ENCODE results near the gene SLC16A3. TPM values are rescaled to one million over a fixed set of nuclear protein-coding genes. Genes with fewer than 3 reads are reported as not detected.
A peak's percentile ranks its signal among the peaks of the same experiment; 100 is the strongest.
"Not testable (repeated sequence)": the region's sequence is repeated elsewhere in the genome, so short reads cannot be mapped to it uniquely, and the experiment has no call there.

SLC16A3 gene
- total RNA-seq, 2 donors from 2014 or later = 5.0 to 69.2 TPM

DNA sequence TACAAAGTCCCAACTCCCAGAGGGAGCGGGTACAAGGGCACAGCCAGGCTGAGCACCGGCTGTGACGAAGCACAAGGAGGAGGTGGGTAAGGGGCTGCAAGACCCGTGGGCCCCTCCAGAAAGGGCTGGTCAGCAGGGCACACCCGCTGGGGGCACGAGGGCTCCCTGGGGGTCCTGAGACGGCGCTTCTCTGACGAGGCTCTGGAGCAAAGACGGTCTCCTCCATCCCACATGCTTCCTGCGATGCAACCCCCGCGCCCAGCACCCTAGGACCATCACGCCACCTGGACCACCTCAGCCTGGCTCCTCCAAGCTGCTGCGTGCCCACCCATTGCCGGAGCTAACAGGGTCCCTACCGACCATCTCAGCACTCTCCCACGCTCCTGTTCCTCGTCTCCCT is 24.9 kb upstream of the SLC16A3 start:
- no peak overlapping the region for H3K27ac ChIP-seq
- H3K4me1 ChIP-seq (replicated peaks) = no peaks in the 10 kb centered on the region
- TF ChIP-seq CTCF (IDR thresholded peaks at IDR 0.05) (no peak), POLR2AphosphoS5 (IDR thresholded peaks at IDR 0.05) (no peak), POLR2A (IDR thresholded peaks at IDR 0.05) (no peak)
- no peaks in the 10 kb centered on the region for H3K27me3 ChIP-seq (replicated peaks; ENCODE audit: insufficient read depth)
- intact Hi-C loops (cut with DNase I) = loop anchor here (10.0 kb wide), 1 partner anchor 211 kb away; the partner anchor contains the start of genes HEXD and OGFOD3
- no peak overlapping the region for H3K4me3 ChIP-seq
- H3K36me3 ChIP-seq = no peaks in the 10 kb centered on the region
- 94% methylated on average over 19 of the region's 19 CpGs for WGBS
- H3K9me3 ChIP-seq = no peaks in the 10 kb centered on the region
- DNase-seq (ENCODE audit: low spot score) = no peak

DNA sequence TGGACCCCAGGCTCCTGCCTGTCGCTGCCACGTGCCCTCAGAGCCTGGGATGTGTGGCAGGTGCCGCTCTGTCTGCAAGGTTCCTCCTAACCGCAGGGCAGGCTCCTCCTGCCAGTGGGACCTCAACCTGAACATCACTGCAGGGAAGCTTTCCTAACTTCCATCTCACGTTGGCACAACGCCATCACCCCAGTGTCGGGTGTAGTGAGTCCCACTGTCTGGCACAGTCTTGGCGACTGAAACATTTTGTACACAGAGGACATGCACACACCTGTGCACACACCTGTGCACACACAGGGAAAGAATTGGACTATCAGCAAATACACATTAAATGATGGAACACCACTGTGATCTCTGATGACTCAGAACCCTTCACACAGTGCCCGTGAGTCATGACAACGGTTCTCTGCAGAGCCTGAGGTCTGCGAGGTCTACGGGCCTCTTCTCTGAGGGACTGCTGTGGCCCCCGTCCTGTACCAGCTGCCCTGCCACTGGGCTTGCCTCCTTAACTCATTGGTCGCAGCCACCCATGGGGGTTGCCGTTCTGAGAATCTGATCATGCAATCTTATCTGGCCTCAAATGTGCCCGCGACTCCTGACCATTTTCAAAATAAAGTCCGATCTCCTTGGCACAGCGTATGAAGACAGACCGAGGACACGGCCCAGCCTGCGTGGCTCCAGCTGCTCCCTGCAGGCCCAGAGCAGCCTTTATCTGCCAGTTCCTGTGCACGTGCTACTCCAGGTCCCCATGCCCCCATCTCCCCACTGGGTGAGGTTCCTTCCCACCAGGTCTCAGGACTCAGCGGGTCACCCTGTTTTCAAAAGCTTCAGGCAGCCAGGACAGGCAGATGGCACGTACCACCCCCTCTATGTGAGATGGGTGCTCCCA is 23.8 kb upstream of the SLC16A3 start:
- TF ChIP-seq CTCF (IDR thresholded peaks at IDR 0.05) = no peak
- TF ChIP-seq POLR2AphosphoS5 (IDR thresholded peaks at IDR 0.05) = no peak
- TF ChIP-seq POLR2A (IDR thresholded peaks at IDR 0.05) = no peak
- WGBS = 54% methylated on average over 25 of the region's 25 CpGs
- intact Hi-C loops (cut with DNase I) = loop anchor here (5.0 to 10.0 kb wide), 2 partner anchors 117 to 210 kb away; partner anchors contain the start of genes HEXD and OGFOD3

DNA sequence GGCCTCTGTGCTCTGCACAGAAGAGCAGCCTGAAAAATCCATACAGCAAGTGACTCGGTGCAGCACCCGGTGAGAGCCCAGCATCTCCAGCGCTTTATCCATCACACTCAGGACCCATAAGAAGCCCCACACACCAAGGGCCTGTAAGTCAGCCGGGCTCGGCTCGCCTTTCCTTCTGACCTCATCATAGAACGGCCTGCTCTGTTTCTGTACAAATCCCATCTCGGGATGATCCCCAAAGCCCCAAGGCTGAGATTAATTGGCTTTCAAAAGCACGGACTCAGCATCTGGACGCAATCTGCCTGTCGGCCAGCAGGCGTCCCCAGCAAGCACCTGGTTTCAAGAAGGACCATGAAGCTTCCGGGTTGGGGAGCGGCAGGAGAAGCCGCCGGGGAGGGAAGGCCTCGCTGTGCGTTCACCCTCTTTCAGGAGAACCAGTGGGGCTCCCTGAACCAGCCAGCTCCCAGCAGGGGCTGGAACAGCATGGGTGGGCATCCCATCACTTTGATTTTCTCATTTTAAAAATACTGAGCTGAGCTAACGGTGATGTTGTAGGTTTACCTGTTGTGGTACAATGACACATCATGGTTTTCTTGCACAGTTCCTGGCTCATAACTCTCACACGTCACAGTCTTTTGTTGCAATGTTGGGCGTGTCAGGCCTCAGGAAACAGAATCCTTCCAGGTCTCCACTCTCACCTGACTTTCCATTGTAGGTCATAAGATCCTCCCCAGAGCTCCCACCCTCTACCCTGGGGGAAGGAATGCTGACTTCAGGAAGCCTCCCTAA is 22.9 kb upstream of the SLC16A3 start:
- intact Hi-C loops (cut with DNase I) = loop anchor here (5.0 to 10.0 kb wide), 2 partner anchors 116 to 209 kb away; partner anchors contain the start of genes HEXD and OGFOD3
- Histone ChIP-seq H3K4me1 (replicated peaks) (no peaks in the 10 kb centered on the region), H3K27me3 (replicated peaks; ENCODE audit: insufficient read depth) (no peaks in the 10 kb centered on the region), H3K36me3 (no peaks in the 10 kb centered on the region), H3K9me3 (no peaks in the 10 kb centered on the region), H3K4me3 (no peak overlapping the region), H3K27ac (peak overlapping the region; percentile 79 to 82)
- TF ChIP-seq POLR2AphosphoS5 (IDR thresholded peaks at IDR 0.05) (peak; percentile 90), CTCF (IDR thresholded peaks at IDR 0.05) (peak; percentile 80 to 97 (median 88)), POLR2A (IDR thresholded peaks at IDR 0.05) (no peak)
- DNase-seq (ENCODE audit: low spot score) = peak; percentile 85
- 17% methylated on average over 21 of the region's 21 CpGs for WGBS

More for the DNA sequence above, 23.8 kb upstream of the SLC16A3 start:
- no peak for DNase-seq (ENCODE audit: low spot score)
- peak overlapping the region; percentile 79 to 82 for H3K27ac ChIP-seq
- H3K36me3 ChIP-seq = no peaks in the 10 kb centered on the region
- no peaks in the 10 kb centered on the region for H3K9me3 ChIP-seq
- no peaks in the 10 kb centered on the region for H3K4me1 ChIP-seq (replicated peaks)
- no peak overlapping the region for H3K4me3 ChIP-seq
- no peaks in the 10 kb centered on the region for H3K27me3 ChIP-seq (replicated peaks; ENCODE audit: insufficient read depth)

DNA sequence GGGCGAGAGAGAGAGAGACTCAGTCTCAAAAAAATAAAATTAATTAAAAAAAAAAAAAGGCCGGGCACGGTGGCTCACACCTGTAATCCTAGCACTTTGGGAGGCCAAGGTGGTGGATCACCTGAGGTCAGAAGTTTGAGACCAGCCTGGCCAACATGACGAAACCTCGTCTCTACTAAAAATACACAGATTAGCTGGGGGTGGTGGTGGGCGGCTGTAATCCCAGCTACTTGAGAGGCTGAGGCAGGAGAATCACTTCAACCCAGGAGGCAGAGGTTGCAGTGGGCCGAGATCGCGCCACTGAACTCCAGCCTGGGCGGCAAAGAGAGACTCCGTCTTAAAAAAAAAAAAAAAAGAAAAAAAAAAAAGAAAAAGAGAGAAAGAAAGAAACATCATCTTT is 18.2 kb upstream of the SLC16A3 start:
- H3K27ac ChIP-seq; H3K4me3 ChIP-seq; H3K4me1 ChIP-seq (replicated peaks); DNase-seq (ENCODE audit: low spot score); intact Hi-C loops (cut with DNase I); H3K9me3 ChIP-seq; H3K27me3 ChIP-seq (replicated peaks; ENCODE audit: insufficient read depth); H3K36me3 ChIP-seq: not testable (repeated sequence)
- WGBS = 93% methylated on average over 11 of the region's 11 CpGs

Measured in prostate gland (tissue), 2 donors.